T-helper 1 cell treated with Interleukin-12 subunit alpha and Interleukin-12 subunit beta and Interleukin-4 antibody, amounts not matched to agents 30 μg/mL and 1 μg/mL, for 36 hours (primary cell): ENCODE measurements around the gene CCDC154.
"Not testable (repeated sequence)": the region's sequence is repeated elsewhere in the genome, so short reads cannot be mapped to it uniquely, and the experiment has no call there.

Experiments
- H3K27ac Mint-ChIP-seq: one replicate; pipeline ENCODE4 v1.8.0; 2021; ENCODE audit warnings: mild to moderate bottlenecking, mixed read lengths
- H3K27me3 Mint-ChIP-seq: one replicate; pipeline ENCODE4 v1.8.0; 2021; ENCODE audit warnings: low read depth, mixed read lengths
- H3K36me3 Mint-ChIP-seq: one replicate; pipeline ENCODE4 v1.8.0; 2021; ENCODE audit warnings: low read depth, mixed read lengths
- H3K4me1 Mint-ChIP-seq: one replicate; pipeline ENCODE4 v1.8.0; 2021; ENCODE audit warnings: low read depth, mixed read lengths
- H3K4me3 Mint-ChIP-seq: one replicate; pipeline ENCODE4 v1.8.0; 2021; ENCODE audit warnings: mild to moderate bottlenecking, moderate library complexity, mixed read lengths
- H3K9me3 Mint-ChIP-seq: one replicate; pipeline ENCODE4 v1.8.0; 2021; ENCODE audit warnings: mixed read lengths

CCDC154 gene

DNA sequence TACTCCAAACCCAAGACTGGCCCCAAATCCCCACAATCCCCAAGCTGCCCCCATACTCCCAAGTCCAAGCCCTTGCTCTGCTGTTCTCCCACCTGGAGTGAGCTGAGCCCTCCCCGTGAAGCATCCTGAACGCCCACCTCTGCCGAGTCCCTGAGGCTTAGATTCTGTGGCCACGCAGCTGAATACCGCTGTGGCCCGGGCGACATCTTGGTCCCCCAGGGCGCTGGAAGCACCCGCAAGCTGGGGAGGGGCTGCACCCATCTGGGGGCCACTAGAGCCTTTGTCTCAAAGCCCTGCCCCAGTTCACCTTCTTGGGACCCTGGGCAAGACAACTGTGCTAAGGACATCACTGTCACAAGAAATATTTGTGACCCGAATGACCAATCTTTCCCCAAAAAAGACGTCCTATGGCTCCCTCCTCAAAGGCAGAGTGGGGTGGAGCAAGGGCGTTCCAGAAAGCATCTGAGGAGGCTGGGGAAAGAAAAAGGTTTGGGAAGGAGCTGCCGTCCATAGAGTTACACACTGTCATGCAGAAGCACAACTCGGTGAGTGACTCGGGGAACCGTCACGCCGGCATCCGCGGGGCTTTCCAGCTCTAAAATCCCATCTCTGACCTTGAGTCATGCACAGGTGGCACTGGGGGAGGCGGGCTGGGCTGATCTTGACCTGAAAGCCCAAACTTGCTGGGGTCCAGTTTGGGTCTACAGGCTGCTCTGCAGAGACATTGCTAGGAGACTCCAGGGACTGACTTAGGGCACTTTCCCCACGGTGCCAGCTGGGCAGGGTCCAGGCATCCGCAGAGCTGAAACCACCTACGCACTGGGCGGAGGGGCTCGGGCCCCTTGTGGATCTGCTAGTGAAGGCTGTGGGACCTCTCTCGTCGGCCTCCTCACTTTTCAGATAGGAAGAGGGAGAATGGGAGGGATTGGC is 37.8 kb upstream of the CCDC154 start:
- Mint-ChIP-seq H3K9me3 (no peaks in the 10 kb centered on the region), H3K36me3 (no peaks in the 10 kb centered on the region), H3K27ac (no peak overlapping the region), H3K27me3 (no peaks in the 10 kb centered on the region), H3K4me3 (no peak overlapping the region), H3K4me1 (no peaks in the 10 kb centered on the region)

GRCh38 chr16:1478937-1479336 is 34.6 kb upstream of the CCDC154 start:
- not testable (repeated sequence) for H3K36me3 Mint-ChIP-seq, H3K27me3 Mint-ChIP-seq, H3K27ac Mint-ChIP-seq, H3K4me1 Mint-ChIP-seq, H3K4me3 Mint-ChIP-seq, H3K9me3 Mint-ChIP-seq

DNA sequence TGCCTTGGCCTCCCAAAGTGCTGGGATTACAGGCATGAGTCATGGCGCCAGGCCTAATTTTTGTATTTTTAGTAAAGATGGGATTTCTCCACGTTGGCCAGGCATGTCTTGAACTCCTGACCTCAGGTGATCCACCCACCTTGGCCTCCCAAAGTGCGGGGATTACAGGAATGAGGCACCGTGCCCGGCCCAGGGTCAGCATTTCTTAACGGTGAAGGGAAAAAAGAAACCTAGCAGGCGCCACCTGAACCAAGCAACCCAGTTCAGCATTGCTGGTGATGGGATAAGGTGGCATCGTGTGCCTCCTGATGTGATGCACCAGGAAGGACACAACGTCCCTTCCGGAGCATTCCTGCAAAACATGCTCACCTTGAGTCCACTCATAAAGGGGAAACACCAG is 32.7 kb upstream of the CCDC154 start:
- Mint-ChIP-seq H3K4me1 (peaks cover 11% of the 10 kb centered on the region), H3K27me3 (no peaks in the 10 kb centered on the region), H3K9me3 (no peaks in the 10 kb centered on the region), H3K4me3 (no peak overlapping the region), H3K27ac (no peak overlapping the region), H3K36me3 (no peaks in the 10 kb centered on the region)

DNA sequence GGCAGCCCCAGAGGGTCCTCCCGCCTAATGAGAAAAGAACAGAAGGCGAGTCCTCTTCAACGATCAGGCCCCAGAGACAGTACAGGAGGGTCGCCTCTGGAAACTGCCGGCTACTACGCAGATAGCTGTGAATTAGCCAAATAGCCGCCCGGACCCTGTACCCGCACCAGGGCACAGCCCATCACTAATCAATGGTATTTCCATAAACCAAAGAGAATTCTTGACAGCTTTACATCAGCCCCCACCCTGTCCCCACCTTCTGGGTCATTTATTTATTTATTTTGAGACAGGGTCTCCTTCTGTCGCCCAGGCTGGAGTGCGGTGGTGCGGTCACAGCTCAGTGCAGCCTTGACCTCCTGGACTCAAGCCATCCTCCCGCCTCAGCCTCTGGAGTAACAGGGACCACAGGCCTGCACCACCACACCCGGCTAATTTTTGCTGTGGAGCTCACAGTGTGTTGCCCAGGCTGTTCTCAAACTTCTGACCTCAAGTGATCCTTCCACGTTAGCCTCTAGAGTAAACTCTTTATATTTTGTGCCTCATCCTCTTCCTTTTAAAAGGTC is 31.3 kb upstream of the CCDC154 start:
- H3K27ac Mint-ChIP-seq, result peak overlapping the region; percentile 87
- peak overlapping the region; percentile 85 for H3K4me3 Mint-ChIP-seq
- no peaks in the 10 kb centered on the region for H3K9me3 Mint-ChIP-seq
- H3K36me3 Mint-ChIP-seq, result no peaks in the 10 kb centered on the region
- no peaks in the 10 kb centered on the region for H3K27me3 Mint-ChIP-seq
- peaks cover 14% of the 10 kb centered on the region for H3K4me1 Mint-ChIP-seq

DNA sequence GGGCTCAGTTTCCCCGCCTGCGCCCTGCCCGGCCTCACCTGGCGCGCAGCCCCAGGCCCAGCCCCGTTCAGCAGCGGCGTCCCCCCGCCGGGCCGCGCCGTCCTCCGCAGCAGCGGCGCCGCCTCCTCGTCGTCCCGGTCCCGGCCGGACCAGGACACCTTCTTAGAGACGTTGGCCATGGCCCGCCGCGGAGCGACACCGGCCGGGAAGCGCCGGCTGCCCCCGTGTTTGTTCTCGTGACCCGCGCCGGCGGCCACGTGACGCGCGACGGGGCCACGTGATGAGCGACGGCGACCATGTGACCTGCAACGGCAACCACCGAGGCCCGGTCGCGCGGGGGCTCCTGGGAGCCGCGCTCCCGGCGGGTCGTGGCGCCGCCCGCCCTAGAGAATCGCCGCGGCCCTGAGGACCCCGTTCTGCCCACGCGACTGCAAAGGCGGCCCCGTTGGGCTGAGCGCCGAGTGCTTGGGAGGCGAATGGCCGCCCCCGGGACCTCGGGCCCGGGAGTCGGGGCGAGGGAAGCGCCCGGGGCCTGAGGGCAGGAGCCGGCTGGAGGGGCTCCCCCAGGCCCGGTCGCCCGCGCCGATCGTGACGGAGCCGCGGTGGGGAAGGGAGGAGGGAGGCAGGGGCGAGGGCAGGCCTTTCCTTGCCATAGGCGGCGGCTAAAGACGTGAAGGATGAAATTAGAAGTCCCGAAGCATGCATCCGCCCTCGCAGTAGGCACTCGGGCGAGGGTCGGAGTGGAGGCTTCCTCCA is 30.6 kb upstream of the CCDC154 start, which contains the start of gene CLCN7:
Gene CLCN7 (minus strand): TSS at position 233 of the 756 bp plus-strand sequence. CDS start 54 bp downstream, at position 179.
- H3K36me3 Mint-ChIP-seq, result no peaks in the 10 kb centered on the region
- peak within 1 kb of the TSS; percentile 87 for H3K27ac Mint-ChIP-seq
- no peaks in the 10 kb centered on the region for H3K9me3 Mint-ChIP-seq
- peaks cover 16% of the 10 kb centered on the region for H3K4me1 Mint-ChIP-seq
- H3K27me3 Mint-ChIP-seq, result no peaks in the 10 kb centered on the region
- H3K4me3 Mint-ChIP-seq, result peak within 1 kb of the TSS; percentile 85

DNA sequence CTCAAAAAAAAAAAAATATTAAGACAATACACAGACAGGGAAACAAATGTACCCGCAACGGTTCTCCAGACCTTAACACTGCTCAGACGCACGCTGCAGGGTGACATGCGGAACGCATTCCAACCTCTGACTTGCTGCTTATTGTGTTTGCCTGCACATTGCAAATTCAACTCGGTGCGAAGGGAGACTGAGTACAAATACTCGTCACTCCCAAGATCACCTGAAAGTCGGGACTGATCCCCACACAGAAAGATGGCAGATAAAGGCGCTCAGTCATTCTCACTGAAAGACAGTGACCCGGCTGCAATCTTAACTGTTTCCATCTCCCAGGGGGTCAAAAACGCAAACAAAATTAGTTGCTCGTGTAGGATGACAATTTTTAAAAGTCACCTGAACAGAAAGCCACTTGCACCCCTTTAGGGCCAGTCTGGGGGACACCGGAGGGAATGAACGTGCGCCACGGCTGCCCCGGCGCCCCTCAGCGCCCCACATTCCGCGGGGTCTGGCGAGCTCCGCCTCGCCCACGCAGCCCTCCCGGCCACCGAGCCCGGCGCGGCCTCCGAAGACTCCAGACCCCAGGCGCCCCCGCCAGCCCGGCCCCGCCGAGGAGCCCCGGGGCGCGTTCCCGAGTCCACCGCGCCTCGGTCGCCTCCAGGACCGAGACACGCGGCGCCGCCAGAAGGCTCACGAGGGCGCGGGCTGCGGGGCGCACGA is 29.9 kb upstream of the CCDC154 start:
- H3K36me3 Mint-ChIP-seq, result no peaks in the 10 kb centered on the region
- peaks cover 18% of the 10 kb centered on the region for H3K4me1 Mint-ChIP-seq
- H3K27ac Mint-ChIP-seq, result peak overlapping the region; percentile 55
- H3K4me3 Mint-ChIP-seq, result peak overlapping the region; percentile 63
- H3K27me3 Mint-ChIP-seq, result no peaks in the 10 kb centered on the region
- no peaks in the 10 kb centered on the region for H3K9me3 Mint-ChIP-seq

- peak overlapping the region; percentile 65 for H3K4me3 Mint-ChIP-seq
- H3K4me1 Mint-ChIP-seq, result peaks cover 18% of the 10 kb centered on the region
- H3K9me3 Mint-ChIP-seq, result no peaks in the 10 kb centered on the region
- peak overlapping the region; percentile 16 for H3K27ac Mint-ChIP-seq
- H3K27me3 Mint-ChIP-seq, result no peaks in the 10 kb centered on the region
- no peaks in the 10 kb centered on the region for H3K36me3 Mint-ChIP-seq
Measured at GRCh38 chr16:1472974-1473373, 28.6 kb upstream of the CCDC154 start.

DNA sequence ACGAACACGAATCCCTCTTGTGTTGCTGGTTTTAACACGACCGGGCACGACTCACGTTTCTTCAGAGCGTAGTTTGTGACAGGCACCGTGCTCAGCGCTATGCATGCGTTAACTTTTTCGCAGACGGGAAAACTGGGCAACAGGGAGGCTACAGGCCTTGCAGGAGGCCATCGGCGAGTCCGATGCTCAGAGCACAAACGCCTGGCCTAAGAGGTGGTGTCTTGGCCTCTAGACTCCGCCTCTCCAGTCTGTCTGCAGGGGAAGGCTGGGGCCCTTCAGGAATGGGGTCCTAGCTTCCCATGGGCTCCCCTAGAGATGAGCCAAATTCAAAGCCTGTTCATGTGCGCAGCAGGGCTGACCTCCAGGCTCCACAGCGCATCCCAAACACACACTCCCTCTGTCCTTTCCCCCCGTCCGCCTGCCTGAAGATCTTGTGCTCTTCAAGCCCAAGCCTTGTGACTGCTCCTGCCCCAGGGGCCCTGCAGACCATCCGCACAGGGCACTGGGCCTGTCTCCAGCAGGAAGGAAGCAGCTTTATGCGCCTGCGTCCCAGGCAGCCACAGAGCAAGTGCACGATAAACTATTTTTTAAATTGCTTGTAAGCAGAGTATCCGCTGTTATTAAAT is 27.3 kb upstream of the CCDC154 start:
- Mint-ChIP-seq H3K9me3 (no peaks in the 10 kb centered on the region), H3K27ac (no peak overlapping the region), H3K36me3 (no peaks in the 10 kb centered on the region), H3K27me3 (no peaks in the 10 kb centered on the region), H3K4me3 (no peak overlapping the region), H3K4me1 (peaks cover 18% of the 10 kb centered on the region)

DNA sequence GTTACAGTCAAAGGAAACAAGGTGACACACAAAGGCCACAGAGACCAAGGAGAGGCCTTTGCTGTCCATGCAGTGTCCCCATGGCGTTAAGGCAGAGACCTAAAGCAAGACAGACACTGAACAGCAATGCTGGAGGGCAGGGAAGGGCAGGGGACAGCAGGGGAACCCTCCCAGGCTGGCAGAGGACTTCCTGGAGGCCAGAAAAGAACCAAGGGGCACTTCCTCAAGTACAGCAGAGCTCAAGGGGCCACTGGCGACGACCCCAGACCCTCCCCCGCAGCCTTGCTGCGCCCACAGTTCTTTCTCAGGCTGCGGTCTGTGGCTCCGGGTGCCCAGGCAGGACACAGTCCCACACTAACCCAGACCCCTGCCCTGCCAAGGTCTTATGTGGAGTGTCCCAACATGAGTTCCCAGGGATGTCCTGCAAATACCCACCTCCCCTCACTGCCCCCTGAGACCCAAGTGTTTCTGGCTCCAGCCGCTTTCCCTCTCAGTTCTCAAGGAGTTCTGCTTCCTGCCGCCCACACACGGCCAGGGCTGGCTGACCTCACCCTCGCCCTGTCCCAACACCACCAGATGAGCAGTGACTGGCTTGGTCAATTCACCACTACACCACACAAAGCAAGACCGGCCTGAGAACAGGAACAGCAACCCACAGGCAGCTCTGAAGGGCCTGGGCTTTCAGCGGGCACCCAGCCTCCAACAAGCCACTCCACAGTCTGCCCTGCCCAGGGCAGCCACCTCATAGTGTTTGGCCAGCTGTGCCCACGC is 26.3 kb upstream of the CCDC154 start:
- Mint-ChIP-seq H3K27me3 (no peaks in the 10 kb centered on the region), H3K36me3 (no peaks in the 10 kb centered on the region), H3K9me3 (no peaks in the 10 kb centered on the region), H3K4me3 (no peak overlapping the region), H3K27ac (no peak overlapping the region), H3K4me1 (peaks cover 14% of the 10 kb centered on the region)

DNA sequence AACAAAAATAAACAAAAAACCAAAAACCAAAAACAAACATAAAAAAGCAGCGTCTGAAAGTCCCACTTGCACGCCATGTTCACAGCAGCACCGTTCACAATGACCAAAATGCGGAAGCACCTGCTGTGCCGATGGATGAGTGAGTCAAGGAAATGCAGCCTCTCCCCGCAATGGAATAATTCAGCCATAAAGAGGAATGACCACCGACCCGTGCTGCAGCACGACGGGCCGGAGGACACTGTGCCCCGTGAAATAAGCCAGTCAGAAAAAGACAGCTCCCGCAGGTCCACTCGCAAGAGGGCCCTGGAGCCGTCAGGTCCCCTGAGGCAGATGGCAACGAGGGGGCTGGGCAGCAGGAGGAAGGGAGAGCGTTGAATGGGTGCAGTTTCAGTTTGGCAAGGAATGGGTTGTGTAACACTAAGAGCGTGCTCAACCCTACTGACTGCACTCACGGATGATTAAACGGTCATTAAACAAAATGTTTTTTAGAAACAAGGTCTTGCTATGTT is 25.4 kb upstream of the CCDC154 start:
- no peaks in the 10 kb centered on the region for H3K9me3 Mint-ChIP-seq
- H3K27ac Mint-ChIP-seq, result no peak overlapping the region
- H3K4me1 Mint-ChIP-seq, result peaks cover 14% of the 10 kb centered on the region
- no peak overlapping the region for H3K4me3 Mint-ChIP-seq
- no peaks in the 10 kb centered on the region for H3K27me3 Mint-ChIP-seq
- H3K36me3 Mint-ChIP-seq, result no peaks in the 10 kb centered on the region

- not testable (repeated sequence) for H3K9me3 Mint-ChIP-seq, H3K27me3 Mint-ChIP-seq, H3K4me3 Mint-ChIP-seq, H3K27ac Mint-ChIP-seq, H3K36me3 Mint-ChIP-seq
- H3K4me1 Mint-ChIP-seq, result peaks cover 13% of the 10 kb centered on the region
Measured at GRCh38 chr16:1469141-1469540, 24.8 kb upstream of the CCDC154 start.

DNA sequence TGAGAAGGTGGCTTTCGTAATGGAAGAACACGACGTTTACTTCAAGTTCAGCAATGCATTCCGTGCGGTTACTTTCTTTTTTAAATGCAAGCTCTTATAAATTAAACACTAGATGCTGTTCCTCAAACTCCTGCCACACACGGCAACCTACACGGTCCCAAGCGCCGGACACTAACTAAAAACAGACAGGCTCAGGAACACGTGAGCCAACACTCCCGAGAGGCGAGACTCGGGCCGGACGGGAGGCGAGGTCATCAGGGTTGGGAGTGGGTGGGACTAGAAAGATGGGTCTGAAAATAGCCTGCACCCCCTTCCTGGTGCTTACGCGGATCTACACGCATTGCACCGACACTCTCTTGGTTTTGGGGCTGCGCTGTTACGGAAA is 24.1 kb upstream of the CCDC154 start:
- H3K4me3 Mint-ChIP-seq, result no peak overlapping the region

GRCh38 chr16:1466968-1467521 is 22.7 kb upstream of the CCDC154 start:
- H3K27ac Mint-ChIP-seq, result no peak overlapping the region
- H3K4me3 Mint-ChIP-seq, result no peak overlapping the region
- no peaks in the 10 kb centered on the region for H3K27me3 Mint-ChIP-seq
- no peaks in the 10 kb centered on the region for H3K9me3 Mint-ChIP-seq
- H3K4me1 Mint-ChIP-seq, result peaks cover 8% of the 10 kb centered on the region
- H3K36me3 Mint-ChIP-seq, result no peaks in the 10 kb centered on the region

More for the DNA sequence above, 24.1 kb upstream of the CCDC154 start:
- H3K36me3 Mint-ChIP-seq, result no peaks in the 10 kb centered on the region
- H3K9me3 Mint-ChIP-seq, result no peaks in the 10 kb centered on the region
- H3K27ac Mint-ChIP-seq, result no peak overlapping the region
- H3K4me1 Mint-ChIP-seq, result peaks cover 11% of the 10 kb centered on the region
- no peaks in the 10 kb centered on the region for H3K27me3 Mint-ChIP-seq
